Activated gamma-delta T cell treated with anti-CD3 and anti-CD28 coated beads, Interleukin-2, amount 50 U/mL, for 16 hours (primary cell): ENCODE data around the gene CHSY1.

Source experiments
- DNase-seq: peaks from one replicate; pipeline ENCODE4 v3.0.0-alpha.2; 2020; ENCODE audit warnings: low read depth

Gene CHSY1

DNA sequence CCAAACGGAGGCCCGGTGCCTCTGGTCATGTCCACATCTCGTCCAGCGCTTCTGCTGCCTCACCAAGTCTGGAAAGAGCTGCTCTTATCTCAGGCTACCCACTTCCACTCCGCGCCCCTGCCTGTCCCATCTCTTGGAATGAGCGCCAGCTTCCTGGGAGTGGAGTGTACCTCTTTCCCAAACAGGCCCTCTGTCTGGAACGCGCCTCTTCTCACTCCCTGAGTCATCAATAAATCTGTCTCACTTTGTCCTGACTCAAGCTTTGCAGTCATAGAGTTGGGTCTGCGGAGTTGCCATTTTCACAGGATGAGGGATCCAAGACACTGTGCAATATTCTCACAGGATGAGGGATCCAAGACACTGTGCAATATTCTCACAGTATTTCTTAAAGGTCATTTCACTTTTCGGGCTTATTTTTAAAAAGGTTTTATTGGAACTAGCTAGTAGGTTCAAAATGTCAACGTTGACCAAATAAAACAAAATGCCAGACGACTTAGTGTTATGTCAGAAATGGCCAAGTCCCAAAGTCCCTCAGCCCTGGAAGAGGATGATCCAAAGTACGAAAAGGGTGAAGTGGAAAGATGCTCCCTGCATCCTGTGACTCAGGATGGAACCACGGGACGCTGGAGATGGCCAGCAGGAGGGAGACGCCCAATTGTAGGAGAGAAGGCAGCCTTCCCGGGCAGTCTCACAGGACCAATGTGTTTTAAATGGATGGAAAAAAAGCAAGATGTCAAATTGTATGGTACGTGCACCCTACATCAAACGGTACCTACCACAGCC, 81.1 kb downstream of the CHSY1 start:
- DNase-seq, result no peak

GRCh38 chr15:101169495-101170071, 82.3 kb downstream of the CHSY1 start:
- DNase-seq, result no peak

DNA sequence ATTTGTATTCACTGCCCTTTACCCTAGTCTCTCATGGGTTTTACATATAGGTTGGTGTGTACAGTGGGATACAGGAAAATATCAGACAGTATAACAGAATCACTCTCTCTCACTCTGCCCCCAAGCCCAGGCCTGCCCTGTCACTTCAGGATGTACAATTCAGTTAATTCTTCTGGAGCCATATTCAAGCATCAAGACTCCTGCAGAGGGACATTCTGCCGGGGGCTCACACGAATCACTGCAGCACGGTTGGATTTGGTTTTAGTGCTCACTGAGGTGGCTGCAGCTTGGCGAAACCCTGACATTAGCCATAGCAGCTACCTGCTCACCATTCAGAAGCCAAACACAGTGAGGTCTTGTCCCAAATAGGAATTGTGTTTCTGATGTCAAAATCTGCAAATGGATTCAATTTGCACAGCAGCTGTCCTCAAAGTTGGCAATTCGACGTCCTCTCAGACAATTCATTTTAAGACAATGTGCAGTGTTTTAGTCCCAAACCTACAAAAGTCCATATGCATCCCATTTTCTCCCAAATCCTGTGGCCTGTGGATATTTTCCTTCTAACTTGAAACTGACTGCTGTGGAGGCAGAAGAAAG, 82.9 kb downstream of the CHSY1 start:
- DNase-seq, result no peak

- no peak for DNase-seq
Measured at GRCh38 chr15:101168463-101168824, 83.4 kb downstream of the CHSY1 start.

GRCh38 chr15:101167753-101168462, 83.9 kb downstream of the CHSY1 start:
- peak; percentile 12 for DNase-seq

DNA sequence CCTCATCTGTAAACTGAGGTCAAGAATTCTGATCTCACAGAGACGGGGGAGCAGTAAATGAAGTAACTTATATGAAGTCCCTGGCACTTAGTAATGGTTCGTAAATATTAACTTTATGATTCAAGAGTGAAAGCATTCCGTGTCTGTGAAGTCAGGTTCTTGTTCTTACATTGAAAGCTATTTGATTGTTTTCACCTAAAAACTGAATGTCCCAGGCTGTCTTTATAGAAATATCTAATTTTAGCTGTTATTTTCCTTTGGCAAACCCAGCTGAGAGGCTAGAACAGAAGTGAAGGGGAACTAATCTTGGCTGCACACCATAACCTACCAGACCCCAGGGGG, 84.5 kb downstream of the CHSY1 start:
- DNase-seq, result no peak

DNA sequence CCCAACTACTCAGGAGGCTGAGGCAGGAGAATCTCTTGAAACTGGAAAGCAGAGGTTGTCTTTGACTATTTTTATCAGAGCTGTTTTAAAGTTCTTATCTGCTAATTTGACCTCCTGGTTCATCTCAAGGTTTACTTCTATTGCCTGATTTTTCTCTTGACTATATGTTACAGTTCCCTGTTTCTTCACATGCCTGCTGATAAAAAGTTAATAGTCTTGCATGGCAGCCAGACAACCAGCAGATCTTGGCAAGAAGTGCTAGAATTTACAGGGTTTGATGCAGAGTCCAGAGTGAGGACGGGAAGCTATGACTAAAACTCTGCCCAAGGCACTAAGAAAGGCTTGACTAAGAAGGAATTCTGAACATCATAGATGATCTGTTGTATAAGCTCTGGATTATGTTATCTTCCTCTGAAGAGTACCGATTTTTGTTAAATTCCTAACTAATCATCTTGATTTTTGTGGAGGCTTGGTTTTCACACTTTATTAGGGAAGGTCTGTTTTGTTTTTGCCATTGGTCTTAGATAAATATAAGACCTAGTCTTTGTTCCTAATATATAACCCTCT, 85.9 kb downstream of the CHSY1 start:
- DNase-seq, result no peak

GRCh38 chr15:101162701-101163483, 89.0 kb downstream of the CHSY1 start:
- DNase-seq, result no peak

GRCh38 chr15:101161656-101162055, 90.2 kb downstream of the CHSY1 start:
- DNase-seq, result no peak

DNA sequence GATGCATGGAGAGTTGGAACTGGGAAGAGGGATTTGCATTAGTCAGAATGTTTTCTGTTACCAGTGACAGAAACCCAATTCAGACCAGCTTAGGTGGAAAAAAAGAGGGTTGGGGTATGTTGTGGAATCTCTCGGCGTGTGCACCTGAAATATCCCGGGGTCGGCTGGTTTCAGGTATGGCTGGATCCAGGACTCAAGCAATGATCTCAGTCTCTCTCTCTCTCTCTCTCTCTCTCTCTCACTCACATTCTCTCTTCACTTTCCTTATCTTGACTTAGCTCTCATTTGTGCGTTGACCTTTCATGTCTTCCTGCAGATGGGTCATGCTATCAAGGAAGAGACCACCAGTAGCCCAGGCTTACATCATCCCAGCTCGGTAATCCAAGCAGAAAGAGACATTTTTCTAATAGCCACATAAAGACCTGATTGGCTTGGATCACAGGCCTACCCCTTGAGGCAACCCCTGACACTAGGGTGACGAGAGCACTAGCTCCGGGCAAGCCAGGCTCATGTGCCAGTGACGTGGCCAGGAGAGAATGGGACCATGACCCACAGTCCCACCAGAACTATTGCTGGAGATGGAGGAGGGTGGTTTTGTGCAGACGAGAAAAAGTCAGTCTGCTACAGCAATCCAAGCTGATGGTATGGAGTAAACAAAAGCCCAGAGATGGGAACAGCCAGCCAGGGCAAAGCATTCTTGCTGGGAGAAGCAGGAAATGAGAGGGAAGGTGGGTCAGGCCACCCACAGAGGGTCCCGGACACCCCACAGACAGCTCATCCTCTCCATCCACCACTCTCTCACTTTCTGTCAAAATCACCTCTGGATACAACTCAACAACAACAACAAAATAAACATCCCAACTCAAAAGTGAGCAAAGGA, 91.7 kb downstream of the CHSY1 start:
- DNase-seq, result no peak

GRCh38 chr15:101159096-101159935, 92.5 kb downstream of the CHSY1 start:
- no peak for DNase-seq

DNA sequence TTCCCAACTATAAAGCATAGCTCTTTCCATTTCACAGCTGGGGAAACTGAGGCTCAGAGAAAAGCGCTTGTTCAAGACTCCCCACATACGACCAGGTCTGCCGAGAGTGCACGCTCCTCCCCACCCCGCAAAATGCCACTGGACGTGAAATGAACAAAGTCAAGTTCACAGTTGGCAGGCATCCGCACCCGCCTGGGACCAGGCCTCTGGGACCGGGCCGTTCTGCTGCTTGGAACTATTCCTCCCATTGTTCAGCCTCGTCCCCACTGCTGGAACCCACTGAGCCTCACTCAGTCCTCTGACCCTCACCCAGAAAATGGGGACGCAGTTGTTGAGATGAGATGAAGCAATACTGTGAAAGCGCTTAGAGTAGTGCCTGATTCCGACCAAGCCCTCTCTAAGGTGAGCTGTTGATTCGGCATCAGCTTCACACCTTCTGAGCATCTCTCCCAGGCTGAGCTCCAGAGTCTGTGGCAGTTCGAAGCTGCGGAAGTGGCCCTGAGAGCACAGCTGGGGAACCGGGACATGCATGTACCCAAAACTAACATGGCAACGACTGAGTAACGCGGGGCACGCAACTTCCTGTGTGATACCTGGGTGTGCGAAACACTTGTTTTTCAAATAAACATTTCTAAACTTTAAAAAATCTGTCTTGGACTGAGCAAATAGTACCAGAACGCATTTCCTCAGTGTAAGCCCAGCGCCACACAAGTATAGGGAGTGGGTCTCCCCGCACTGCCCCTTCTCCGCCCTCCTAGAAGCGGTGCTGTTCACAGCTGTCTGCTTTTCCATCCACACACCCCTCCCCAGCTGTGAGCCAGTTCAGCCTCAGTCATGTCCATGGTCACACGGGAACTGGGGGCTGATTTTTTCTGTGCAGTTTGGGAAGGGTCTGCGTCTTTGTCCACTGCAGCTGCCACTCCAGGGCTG, 93.4 kb downstream of the CHSY1 start:
- DNase-seq, result no peak

GRCh38 chr15:101157721-101158120, 94.1 kb downstream of the CHSY1 start:
- DNase-seq, result no peak

- no peak for DNase-seq
Measured at GRCh38 chr15:101156509-101157159, 95.2 kb downstream of the CHSY1 start.

DNA sequence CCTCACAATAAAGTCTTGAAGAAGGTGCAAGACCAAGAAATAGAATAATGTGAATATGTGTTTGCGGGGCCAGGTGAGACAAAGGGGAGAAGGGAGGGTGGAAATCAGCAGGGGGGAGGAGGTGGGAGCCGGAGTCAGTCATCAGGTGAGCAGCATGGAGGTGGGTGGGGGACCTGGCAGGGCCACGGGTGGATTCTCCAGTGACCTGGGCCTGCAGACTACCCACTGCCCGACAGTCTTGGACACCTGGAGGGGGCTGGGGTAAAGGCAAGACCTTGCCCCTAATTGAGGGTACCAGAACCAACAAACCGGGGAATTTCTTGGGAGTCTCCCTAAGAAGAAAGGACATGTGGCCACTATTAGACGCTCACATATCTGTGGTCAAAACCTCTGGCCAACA, 95.8 kb downstream of the CHSY1 start:
- DNase-seq, result no peak

DNA sequence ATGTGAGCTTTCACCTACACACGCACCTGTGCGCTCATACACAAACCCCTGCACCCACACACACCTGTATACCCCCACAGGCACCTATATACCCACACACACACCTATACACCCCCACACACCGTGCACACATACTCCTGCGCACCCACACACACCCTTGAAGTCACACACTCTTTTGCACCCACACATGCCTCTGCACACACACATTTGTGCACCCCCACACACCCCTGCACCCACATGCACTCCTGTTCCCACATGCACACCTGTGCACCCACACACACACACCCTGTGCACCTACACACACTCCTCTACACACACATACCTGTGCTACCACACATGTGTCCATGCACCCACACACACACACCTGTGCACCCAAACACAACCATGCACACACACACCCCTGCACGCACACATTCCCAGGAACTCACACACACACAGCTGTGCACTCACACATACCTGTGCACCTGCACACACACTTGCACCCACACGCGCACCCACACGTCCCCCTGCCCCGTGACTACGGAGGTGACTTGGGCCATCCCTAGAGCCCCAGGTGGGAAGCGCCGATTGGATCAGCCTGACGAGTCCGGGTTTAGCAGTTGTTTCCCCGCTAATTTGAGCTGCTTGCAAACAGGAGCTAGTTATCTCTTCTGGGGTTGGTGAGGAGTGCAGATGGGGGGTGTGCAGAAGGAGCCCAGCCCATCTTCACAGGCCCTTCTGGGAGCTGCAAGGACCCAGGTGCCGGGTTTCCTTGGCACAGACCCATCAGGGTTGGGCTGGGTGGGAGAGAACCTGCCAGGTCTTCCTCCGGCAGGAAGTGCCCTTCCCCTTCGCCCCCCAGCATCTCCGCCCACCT, 97.8 kb downstream of the CHSY1 start:
- DNase-seq, result no peak

GRCh38 chr15:101152914-101153313, 98.9 kb downstream of the CHSY1 start:
- DNase-seq, result no peak
